ENCODE results near the gene GALNT10.

Gene GALNT10

DNA sequence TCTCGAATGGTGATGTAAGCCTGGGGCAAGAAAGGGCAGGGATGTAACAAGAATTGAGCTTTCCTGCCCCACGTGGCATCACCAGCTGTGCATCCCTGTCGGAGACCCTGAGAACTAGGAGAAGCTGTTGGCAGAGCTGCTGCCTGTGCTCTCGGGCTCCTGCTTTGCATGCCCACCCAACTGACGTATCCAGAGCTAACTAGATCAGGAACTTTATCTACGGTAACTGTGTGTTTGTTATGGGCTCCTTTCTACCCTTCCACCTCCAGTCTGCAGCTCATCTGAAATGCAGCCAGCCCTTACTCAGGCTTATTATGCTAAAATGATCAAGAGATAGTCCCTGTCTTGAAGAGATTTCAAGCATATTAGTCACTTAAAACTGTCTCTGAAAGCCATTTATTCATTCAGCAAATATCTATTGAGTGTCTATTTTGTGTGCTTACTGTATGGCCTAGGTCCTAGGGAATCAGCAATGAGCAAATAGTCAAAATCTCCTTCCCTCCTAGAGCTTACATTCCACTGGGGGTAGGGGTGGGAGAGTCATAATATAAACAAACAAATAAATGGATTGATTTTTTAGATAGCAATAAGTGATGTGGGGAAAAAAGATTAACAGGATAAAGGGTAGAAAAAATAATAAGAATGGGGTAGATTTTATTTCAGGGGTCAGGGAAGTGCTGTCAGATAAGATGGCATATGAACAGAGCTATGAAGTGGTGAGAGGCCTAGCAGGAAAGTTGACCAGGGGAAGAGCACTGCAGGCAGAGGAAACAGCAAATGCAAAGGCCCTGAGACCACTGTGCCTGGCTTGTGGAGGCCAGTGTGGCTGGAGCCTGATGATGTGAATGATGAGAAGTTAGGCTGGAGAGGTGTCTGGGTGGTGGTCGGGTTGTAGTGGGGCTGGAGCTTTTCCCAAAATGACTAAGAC is 118.2 kb downstream of the GALNT10 start:
- TF ChIP-seq GATA3 (IDR thresholded peaks at IDR 0.05; ENCODE audit: low read depth, low read length), result no peak
- TF ChIP-seq GATA2 (IDR thresholded peaks at IDR 0.05; ENCODE audit: low read depth, low read length), result no peak

DNA sequence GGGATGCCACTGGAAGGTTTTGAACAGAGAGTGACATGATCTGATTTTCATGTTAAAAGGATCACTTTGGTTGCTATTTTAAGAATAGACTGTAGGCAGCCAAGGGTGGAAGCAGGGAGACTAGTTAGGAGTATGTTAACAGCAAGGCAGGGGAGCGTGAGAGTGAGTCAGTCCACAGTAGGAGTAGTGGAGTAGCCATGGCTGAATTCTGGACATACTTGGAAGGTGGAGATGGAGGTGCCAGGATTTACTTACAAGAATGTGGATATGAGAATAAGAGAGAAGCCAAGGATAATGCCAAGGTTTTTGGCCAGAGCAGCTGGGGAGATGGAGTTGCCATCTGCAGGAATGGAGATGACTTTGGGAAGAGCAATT is 118.8 kb downstream of the GALNT10 start:
- no peak for TF ChIP-seq GATA3 (IDR thresholded peaks at IDR 0.05; ENCODE audit: low read depth, low read length)
- TF ChIP-seq GATA2 (IDR thresholded peaks at IDR 0.05; ENCODE audit: low read depth, low read length), result no peak

DNA sequence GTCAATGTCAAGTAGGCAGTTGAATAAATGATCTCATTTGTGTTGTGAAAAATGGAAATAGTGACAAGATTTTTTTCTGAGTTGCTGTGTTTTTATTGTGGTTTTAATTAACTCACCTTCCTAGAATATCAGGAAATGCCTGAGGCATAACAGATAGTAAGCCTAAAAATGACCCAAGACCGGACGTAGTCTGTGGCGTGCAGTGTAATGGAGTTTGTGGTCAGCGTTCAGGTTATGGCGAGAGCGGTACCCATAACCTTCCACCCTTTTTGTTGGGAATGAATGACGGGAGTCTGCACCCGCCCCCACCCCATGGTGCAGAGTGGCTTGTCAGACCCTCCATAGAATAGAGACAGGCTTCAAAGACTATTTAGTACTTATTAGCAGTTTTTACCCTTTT is 119.3 kb downstream of the GALNT10 start:
- no peak for TF ChIP-seq GATA2 (IDR thresholded peaks at IDR 0.05; ENCODE audit: low read depth, low read length)
- TF ChIP-seq GATA3 (IDR thresholded peaks at IDR 0.05; ENCODE audit: low read depth, low read length), result no peak

DNA sequence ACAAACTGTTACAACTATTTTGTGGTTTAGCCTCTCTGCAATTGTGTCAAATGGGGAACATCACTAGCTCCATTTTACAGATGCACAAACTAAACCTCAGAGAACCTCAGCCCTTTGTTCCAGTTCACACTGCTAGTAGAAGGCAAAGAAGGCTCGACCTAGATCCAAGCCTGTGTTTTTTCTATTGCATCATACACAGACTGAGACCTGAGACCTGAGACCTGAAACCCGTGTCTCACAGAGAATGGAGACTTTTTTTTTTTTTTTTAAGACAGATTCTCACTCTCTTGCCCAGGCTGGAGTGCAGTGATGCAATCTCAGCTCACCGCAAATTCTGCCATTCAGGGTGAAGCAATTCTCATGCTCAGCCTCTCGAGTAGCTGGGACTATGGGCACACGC is 120.8 kb downstream of the GALNT10 start:
- TF ChIP-seq GATA2 (IDR thresholded peaks at IDR 0.05; ENCODE audit: low read depth, low read length), result no peak
- TF ChIP-seq GATA3 (IDR thresholded peaks at IDR 0.05; ENCODE audit: low read depth, low read length), result no peak

DNA sequence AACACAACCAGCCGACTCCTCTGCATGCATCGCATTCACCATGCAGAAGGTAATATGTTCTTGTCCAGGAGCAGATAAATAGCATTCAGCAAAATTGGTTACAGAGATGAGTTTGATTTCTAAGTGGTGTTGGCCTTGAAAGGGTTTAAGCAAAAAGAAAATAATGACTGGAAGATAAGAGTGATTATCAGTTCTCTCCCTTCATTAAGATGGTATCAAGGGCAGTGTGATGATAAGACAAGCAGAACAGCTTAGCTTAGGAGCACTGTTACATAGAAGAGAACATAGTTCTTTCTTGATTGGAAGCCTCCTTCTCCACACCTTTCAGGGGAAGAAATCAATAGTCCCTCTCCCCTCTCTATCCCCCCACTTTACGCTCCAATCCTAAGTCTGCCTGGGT is 121.5 kb downstream of the GALNT10 start:
- TF ChIP-seq GATA3 (IDR thresholded peaks at IDR 0.05; ENCODE audit: low read depth, low read length), result no peak
- peak; percentile 33; the same call in 1 of the 2 replicates for TF ChIP-seq GATA2 (IDR thresholded peaks at IDR 0.05; ENCODE audit: low read depth, low read length)

DNA sequence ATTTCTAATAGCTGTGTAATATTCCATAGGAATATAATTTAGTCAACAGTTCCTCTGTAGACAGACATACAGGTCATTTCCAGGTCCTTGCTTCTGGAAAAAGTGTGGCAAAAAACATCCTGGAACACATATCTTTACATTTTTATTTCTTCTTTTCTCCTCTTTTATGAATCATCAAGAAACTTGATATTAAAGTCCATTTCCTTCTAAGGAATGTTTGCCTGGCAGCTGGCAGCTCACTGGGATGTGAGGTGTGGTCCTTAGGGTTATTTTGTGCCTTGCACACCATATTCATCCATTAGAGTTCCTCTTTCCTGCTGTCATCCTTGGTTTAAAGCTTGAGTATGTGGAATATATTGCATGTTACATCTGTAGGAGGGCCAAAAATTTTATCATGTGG is 122.0 kb downstream of the GALNT10 start:
- no peak for TF ChIP-seq GATA3 (IDR thresholded peaks at IDR 0.05; ENCODE audit: low read depth, low read length)
- TF ChIP-seq GATA2 (IDR thresholded peaks at IDR 0.05; ENCODE audit: low read depth, low read length), result no peak

DNA sequence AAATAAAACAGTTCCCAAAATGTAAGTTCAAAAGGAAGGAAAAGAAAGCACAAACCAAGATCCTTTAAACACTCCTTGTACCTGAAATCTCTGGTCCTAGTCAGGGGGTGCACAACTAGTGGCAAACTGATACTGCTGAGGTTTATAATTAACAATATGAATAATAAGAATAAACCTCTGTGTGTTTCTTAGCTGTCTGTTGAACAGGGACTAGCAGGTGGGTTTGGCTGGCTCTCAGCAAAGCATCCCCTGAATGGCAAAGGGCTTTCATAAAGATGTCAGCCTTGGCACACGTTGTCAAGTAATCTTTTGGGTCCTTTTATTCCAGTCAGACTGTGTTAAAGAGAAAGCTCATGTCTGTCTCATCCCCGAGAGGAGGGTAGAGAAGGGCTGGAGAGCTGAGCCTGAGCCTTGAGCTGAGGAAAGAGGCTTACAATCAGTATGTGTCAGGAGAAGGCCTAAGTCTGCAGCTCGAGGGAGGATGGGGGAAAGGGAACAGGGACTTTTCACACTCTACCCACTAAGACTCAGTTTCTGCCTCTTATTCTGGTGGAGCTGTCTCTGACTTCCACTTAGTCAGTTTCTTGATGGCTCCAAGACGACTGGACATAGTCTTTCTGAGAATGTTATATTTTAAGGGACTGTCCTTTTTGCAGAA is 123.0 kb downstream of the GALNT10 start:
- no peak for TF ChIP-seq GATA2 (IDR thresholded peaks at IDR 0.05; ENCODE audit: low read depth, low read length)
- no peak for TF ChIP-seq GATA3 (IDR thresholded peaks at IDR 0.05; ENCODE audit: low read depth, low read length)

DNA sequence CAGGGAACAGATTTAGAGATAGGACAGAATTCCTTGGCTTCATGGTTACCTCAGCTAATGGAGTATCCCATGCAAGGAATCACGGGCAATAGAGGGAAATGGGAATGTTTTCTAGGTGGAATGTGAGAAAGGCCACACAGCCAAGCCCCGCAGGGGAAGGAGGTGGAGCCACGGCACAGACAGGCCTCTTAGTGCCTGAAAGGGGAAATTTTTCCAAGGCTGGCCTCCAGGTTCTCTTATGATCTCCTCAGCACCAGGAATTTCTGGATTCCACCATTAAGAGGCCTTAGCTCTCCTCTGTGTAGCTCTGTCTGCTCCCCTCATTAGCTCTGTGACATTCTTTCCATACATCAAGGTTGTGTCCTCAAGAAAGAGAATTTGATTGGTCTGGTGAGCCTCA is 124.7 kb downstream of the GALNT10 start:
- TF ChIP-seq GATA3 (IDR thresholded peaks at IDR 0.05; ENCODE audit: low read depth, low read length) (no peak), GATA2 (IDR thresholded peaks at IDR 0.05; ENCODE audit: low read depth, low read length) (no peak)

DNA sequence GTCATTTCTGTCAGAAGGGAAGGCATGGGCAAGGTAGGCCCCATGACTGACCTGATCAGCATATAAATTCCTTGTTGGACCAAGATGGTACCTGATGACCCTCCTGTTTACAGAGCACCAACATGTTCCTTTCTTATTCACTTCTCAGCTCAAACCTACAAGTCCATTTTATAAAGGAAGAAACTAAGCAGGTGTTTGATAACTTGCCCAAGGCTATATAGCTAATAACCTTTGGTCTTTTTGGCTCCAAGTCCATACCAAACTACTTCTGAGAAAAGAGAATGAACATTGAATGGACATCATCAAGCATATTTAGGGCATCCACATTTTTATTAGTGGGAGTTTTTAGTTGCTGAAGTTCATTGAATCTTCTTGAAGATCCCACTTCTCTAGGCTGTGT is 125.2 kb downstream of the GALNT10 start:
- TF ChIP-seq GATA3 (IDR thresholded peaks at IDR 0.05; ENCODE audit: low read depth, low read length), result no peak
- TF ChIP-seq GATA2 (IDR thresholded peaks at IDR 0.05; ENCODE audit: low read depth, low read length), result no peak

DNA sequence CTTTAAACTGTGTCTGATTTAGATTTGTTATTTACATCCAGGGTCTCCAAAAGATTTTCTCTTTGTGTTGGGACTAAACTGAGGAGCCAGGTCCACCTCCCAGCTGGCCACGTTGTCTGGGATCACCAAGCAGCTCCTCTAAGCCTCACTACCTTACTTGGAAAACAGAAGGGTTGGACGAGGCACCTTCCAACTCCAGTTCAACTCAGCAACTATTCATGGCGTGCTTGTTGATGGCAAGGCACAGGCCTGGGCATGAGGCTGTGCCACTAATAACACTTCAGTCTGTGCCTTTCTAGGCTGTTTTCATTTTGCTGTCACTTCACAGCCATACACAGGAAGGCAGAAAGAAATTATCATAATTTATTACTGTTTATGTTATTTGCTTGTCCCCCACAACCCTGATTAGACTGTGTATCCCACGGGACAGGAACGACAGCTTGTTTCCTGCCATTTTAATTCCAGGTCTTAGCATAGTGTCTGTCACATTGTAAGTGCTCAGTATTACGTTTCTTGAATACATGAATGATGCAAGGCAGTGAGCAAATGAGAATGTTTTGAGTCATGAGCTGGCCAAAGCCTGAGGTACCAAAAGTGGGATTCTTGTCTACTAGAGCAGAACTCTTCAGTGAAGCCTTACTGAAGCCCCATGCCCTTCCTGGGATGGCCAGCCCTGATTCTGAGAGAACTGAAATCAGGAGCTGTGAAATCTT is 125.8 kb downstream of the GALNT10 start:
- no peak for TF ChIP-seq GATA2 (IDR thresholded peaks at IDR 0.05; ENCODE audit: low read depth, low read length)
- TF ChIP-seq GATA3 (IDR thresholded peaks at IDR 0.05; ENCODE audit: low read depth, low read length), result no peak

DNA sequence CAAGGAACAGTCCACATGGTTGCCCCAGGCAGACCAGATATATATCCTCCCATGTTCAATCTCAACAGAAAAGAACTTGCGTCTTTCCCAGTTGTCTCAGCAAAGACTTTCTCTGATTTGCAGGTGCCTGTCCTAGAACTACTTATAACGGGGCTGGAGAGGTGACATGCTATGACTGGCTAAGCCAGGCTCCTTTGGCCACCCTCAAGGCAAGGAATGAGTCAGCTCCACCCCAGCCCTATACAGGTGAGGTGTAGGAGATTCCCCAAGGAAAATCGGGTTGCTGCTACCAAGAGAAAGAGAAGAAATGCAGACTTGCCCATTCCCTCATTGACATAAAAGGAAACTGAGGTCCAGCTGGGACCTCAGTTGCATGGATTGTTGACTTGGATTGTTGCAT is 127.4 kb downstream of the GALNT10 start:
- TF ChIP-seq GATA2 (IDR thresholded peaks at IDR 0.05; ENCODE audit: low read depth, low read length) (no peak), GATA3 (IDR thresholded peaks at IDR 0.05; ENCODE audit: low read depth, low read length) (no peak)

DNA sequence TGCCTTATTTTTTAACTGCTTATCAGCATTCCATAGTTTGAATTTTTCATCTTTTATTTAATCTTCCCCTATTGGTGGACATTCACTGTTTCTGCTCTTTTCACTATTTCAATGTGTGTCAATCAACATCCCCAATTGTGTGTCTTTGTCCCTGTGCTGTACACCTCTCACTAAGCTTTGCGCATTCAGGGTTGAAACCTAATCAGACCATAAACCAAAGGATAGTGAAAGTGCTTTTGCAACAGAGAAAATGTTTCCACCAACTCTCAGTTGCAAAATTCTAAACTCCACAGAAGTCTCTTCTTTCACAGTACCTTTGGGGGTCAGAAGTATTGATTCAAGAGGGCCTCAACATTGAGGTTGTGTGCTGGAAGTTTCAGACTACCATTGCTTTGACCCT is 128.2 kb downstream of the GALNT10 start:
- no peak for TF ChIP-seq GATA3 (IDR thresholded peaks at IDR 0.05; ENCODE audit: low read depth, low read length)
- TF ChIP-seq GATA2 (IDR thresholded peaks at IDR 0.05; ENCODE audit: low read depth, low read length), result no peak

DNA sequence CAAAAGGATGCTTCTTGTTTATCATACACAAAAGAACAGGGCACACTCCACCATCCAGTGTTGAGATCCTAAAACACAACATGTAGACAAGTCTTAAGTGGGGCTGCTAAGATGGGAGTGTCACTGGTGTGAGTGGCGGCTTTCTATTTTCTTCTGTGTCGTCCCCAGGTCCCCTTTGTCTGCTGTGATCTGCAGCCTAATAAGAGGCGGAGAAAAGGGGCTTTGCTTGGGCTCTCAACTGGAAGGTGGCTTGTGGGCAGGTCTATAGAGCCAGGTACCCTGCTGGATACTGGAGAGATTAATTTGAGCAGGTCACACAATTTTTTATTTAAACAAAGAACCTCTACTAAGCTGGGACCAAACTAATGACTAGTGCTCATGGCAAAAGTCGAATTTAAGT is 129.2 kb downstream of the GALNT10 start:
- TF ChIP-seq GATA2 (IDR thresholded peaks at IDR 0.05; ENCODE audit: low read depth, low read length) (no peak), GATA3 (IDR thresholded peaks at IDR 0.05; ENCODE audit: low read depth, low read length) (no peak)
